Testis (tissue), 3 donors: Measurements from ENCODE around the gene FOXL2NB. TPM values are rescaled to one million over a fixed set of nuclear protein-coding genes. Genes with fewer than 3 reads are reported as not detected.

Experiments
- DNase-seq: peaks from one replicate; pipeline ENCODE4 v3.0.0-alpha.2; 2019
- H3K27ac ChIP-seq, 2 donors: fragments of 200-600 bp; sonication (generic); one replicate each; pipeline ENCODE4 v1.5.1; 2019
- H3K27me3 ChIP-seq: fragments of 200-600 bp; sonication (generic); one replicate; pipeline ENCODE4 v1.5.1; 2019
- H3K36me3 ChIP-seq: fragments of 200-600 bp; sonication (generic); one replicate; pipeline ENCODE4 v1.5.1; 2017; ENCODE audit warnings: low read depth; ENCODE audit errors: missing control alignments
- H3K4me1 ChIP-seq: fragments of 200-600 bp; sonication (generic); one replicate; pipeline ENCODE4 v1.5.1; 2019
- H3K4me3 ChIP-seq, 2 donors: fragments of 200-600 bp; sonication (generic); one replicate each; pipeline ENCODE4 v1.5.1; 2017 to 2019
- H3K9me3 ChIP-seq: fragments of 200-600 bp; sonication (generic); one replicate; pipeline ENCODE4 v1.5.1; 2017
- POLR2A ChIP-seq: fragments of 450-650 bp; IDR thresholded peaks from one replicate; pipeline ENCODE4 v1.6.1; 2017; ENCODE audit warnings: antibody characterized with exemption, mild to moderate bottlenecking, moderate library complexity
- WGBS, 2 donors: methylation state at CpG; one replicate each; pipeline ENCODE4 v1.1.5; 2018; 5-methylcytosine and 5-hydroxymethylcytosine counted together
- intact Hi-C: fragments of 100-400 bp; cut with DNase I; formaldehyde crosslinking; loops from one replicate; pipeline ENCODE4 v1.15.1; 2023; ENCODE audit warnings: low total_unique reads
- polyA plus RNA-seq: library from polyadenylated mRNA; stranded (reverse); fragments of 350-450 nt; fragmentation: Illumina TruSeq; extraction: RNeasy Lipid Tissue Mini Kit (QIAGEN cat#74804); gene quantifications from one replicate; pipeline ENCODE4 v1.2.3, GENCODE V29; 2014; ENCODE audit warnings: low read depth, low replicate concordance; ENCODE audit not compliant: insufficient read depth
- total RNA-seq, 2 donors: library from RNA; depleted of rRNA; stranded (reverse); fragments of >200 nt; gene quantifications; one replicate each; pipeline ENCODE4 v1.2.3, GENCODE V29; 2016
- TF ChIP-seq, protein P1 (sequence below), 3 experiments: fragments of 450-650 bp in 2 of 3; fragments of 200-600 bp in 1 of 3; sonication (generic) in 1 of 3; IDR thresholded peaks; one replicate each; pipeline ENCODE4 v1.5.1; 2016 to 2019; ENCODE audit warnings: antibody characterized with exemption in 3 of 3, mild to moderate bottlenecking in 2 of 3, moderate library complexity in 1 of 3

Gene FOXL2NB
- total and polyA plus RNA-seq, 3 donors from 2014 or later: 2.3 to 2.8 (median 2.7) TPM

DNA sequence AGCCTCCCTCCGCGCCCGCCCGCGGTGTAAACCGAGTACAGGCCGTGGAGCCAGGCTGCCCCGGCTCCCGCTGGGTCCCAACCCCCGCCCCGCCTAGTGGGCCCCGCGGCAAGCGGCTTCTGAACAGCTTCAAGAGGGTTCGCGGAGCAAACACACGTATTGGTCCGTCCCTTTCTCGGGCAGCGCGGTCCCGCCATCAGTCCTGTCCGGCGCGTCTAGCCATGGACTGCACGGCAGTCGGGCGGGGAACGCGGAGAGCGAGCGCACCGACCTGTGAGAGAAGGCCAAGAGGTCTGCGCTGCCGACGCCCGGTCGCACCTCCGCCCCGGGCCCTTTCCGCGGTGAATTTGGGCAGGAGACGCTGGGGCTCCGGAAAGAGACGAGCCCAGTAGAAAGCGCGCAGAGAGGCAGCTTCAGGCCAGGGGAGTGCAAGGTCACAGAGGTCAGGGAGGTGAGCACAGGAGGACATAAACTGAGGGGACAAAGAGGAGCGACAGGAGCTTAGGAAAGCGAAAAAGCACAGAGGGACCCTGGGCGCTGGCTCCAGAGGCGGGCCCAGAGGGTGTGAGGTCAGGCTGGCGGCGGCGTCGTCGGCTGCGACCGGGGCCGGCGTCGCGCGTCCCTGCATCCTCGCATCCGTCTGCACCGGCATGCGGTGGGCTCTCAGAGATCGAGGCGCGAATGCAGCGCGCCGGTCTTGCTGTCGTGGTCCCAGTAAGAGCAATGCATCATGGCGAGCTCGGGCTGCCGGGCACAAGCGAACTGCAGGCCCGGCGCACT is 1.9 kb upstream of the FOXL2NB start:
- Histone ChIP-seq H3K4me1 (peaks cover 22% of the 10 kb centered on the region), H3K36me3 (no peaks in the 10 kb centered on the region), H3K27me3 (no peaks in the 10 kb centered on the region), H3K4me3 (peak overlapping the region; percentile 31 to 50), H3K9me3 (no peaks in the 10 kb centered on the region), H3K27ac (no peak overlapping the region)
- WGBS, 2 donors: 3 to 8% methylated on average over 41 to 58 of the region's 80 CpGs
- intact Hi-C loops: no loop called here
- TF ChIP-seq, protein P1, sequence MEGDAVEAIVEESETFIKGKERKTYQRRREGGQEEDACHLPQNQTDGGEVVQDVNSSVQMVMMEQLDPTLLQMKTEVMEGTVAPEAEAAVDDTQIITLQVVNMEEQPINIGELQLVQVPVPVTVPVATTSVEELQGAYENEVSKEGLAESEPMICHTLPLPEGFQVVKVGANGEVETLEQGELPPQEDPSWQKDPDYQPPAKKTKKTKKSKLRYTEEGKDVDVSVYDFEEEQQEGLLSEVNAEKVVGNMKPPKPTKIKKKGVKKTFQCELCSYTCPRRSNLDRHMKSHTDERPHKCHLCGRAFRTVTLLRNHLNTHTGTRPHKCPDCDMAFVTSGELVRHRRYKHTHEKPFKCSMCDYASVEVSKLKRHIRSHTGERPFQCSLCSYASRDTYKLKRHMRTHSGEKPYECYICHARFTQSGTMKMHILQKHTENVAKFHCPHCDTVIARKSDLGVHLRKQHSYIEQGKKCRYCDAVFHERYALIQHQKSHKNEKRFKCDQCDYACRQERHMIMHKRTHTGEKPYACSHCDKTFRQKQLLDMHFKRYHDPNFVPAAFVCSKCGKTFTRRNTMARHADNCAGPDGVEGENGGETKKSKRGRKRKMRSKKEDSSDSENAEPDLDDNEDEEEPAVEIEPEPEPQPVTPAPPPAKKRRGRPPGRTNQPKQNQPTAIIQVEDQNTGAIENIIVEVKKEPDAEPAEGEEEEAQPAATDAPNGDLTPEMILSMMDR (IDR thresholded peaks at IDR 0.05): no peak
- TF ChIP-seq POLR2A: no peak
- DNase-seq: peak; percentile 28

DNA sequence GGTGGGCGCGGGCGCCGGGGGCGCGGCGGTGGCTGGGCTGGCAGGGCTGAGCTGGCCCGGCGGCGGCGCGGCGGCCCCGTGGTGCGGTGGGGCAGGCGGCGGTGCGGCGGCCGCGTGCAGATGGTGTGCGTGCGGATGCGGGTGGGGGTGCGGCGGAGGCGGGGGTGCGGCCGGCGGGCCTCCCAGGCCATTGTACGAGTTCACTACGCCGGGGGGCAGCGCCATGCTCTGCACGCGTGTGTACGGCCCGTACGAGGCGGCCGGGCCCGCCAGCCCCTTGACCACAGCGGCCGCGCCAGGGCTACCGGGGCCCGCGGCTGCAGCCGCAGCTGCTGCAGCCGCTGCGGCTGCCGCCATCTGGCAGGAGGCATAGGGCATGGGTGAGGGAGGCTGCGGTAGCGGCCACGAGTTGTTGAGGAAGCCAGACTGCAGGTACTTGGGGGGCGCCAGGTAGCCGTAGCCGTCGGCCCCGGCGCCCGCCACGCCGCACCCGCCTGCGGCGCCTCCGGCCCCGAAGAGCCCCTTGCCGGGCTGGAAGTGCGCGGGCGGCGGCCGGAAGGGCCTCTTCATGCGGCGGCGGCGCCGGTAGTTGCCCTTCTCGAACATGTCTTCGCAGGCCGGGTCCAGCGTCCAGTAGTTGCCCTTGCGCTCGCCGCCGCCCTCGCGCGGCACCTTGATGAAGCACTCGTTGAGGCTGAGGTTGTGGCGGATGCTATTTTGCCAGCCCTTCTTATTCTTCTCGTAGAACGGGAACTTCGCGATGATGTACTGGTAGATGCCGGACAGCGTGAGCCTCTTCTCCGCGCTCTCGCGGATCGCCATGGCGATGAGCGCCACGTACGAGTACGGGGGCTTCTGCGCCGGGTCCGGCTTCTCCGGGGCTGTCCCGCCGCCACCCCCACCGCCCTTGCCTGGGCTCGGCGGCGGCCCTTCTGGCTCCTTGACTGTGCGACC is 1.0 kb upstream of the FOXL2NB start:
- TF ChIP-seq POLR2A: no peak
- TF ChIP-seq, protein P1 (IDR thresholded peaks at IDR 0.05): no peak
- DNase-seq: peak; percentile 18
- intact Hi-C loops: no loop called here
- peak overlapping the region; percentile 31 to 55 for H3K4me3 ChIP-seq
- no peaks in the 10 kb centered on the region for H3K9me3 ChIP-seq
- 3 to 4% methylated on average over 46 to 69 of the region's 120 CpGs for WGBS, 2 donors
- no peaks in the 10 kb centered on the region for H3K36me3 ChIP-seq
- H3K27ac ChIP-seq: no peak overlapping the region
- H3K27me3 ChIP-seq: no peaks in the 10 kb centered on the region
- H3K4me1 ChIP-seq: peaks cover 25% of the 10 kb centered on the region

DNA sequence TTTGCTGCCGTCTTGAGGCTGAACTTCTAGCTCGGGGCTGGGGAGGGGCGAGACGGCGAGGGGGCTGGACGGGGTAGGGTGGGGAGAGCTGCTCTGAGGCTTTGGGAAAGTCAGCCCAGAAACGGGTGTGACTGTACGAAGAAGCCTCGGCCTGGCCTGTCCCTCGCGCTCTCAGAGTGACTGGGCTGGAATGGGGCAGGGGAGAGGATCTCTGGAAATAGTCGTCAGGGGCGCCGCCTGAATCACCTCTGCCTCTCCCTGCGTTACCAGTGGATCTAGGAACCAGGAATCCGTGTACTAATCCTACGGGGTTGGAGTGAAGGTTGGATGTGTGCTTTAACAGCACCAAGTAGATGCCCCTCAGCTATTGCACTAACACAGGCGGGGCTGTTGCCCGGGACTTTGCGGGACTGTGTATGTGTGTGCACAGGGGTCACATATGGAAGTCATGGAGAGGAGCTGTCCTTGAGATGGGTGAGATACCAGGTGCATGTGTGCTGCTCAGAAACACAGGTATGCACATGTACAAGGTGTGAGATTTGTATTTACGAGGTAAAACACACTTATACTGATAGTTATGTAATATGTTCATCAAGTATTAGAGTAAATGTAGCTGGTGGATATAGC is 591 bp downstream of the FOXL2NB start:
- no peaks in the 10 kb centered on the region for H3K27me3 ChIP-seq
- DNase-seq: no peak
- intact Hi-C loops: no loop called here

DNA sequence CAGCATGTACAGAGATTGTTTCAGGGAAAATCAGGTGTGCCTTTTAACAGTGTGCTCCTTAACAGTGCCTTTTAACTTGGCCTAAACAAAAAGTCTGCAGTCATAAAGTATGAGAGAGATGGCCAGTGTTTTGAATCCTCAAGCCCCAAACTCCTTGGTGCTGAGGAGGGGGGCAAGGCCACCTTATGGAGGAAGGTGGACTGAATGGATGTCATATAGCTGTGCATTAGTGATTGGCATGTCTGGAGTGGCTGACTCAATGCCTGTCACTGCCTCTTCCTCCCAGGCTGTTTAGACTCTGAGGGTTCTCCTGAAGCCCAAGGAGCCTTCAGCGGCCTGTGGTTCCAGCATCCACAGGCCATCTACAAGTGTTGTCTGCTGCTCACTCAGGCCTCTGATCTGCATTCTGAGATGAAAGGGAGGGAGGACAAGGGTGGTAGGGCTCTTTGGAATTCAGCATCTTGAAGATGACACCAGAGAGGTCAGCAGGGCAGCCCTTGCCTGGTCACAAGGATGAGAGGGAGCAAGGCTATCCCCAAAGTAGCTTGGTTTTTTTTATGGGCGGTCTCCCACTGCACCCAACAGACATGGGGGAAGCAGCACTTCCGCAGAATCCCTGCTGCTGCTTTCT is 1.5 kb downstream of the FOXL2NB start:
- H3K9me3 ChIP-seq: no peaks in the 10 kb centered on the region
- intact Hi-C loops: no loop called here
- H3K27me3 ChIP-seq: no peaks in the 10 kb centered on the region
- no peak overlapping the region for H3K27ac ChIP-seq
- peaks cover 25% of the 10 kb centered on the region for H3K4me1 ChIP-seq
- DNase-seq: no peak
- no peak overlapping the region for H3K4me3 ChIP-seq
- WGBS, 2 donors: 84% methylated on average over 3 of the region's 3 CpGs; no CpG with 5 or more reads in 1 of the 2 donors
- no peak for TF ChIP-seq POLR2A
- TF ChIP-seq, protein P1 (IDR thresholded peaks at IDR 0.05): no peak
- H3K36me3 ChIP-seq: no peaks in the 10 kb centered on the region

More for the DNA sequence above, 591 bp downstream of the FOXL2NB start:
- no peak for TF ChIP-seq POLR2A
- TF ChIP-seq, protein P1 (IDR thresholded peaks at IDR 0.05): no peak
- H3K36me3 ChIP-seq: no peaks in the 10 kb centered on the region
- H3K27ac ChIP-seq: no peak overlapping the region
- no peaks in the 10 kb centered on the region for H3K9me3 ChIP-seq
- 25 to 64% methylated on average over 6 to 21 of the region's 21 CpGs for WGBS, 2 donors
- H3K4me3 ChIP-seq: peak overlapping the region; percentile 31 to 55
- peaks cover 25% of the 10 kb centered on the region for H3K4me1 ChIP-seq
